Cortex of kidney (tissue), 1 donor: ENCODE data around the gene SCYL2.
"Not testable (repeated sequence)": the region's sequence is repeated elsewhere in the genome, so short reads cannot be mapped to it uniquely, and the experiment has no call there.

ENCODE experiments used
- DNase-seq: peaks from one replicate; lab custom pipeline; 2025; lab: John Stamatoyannopoulos, UW

Gene SCYL2

GRCh38 chr12:100324498-100324897 is 57.5 kb downstream of the SCYL2 start:
- DNase-seq: no peak

DNA sequence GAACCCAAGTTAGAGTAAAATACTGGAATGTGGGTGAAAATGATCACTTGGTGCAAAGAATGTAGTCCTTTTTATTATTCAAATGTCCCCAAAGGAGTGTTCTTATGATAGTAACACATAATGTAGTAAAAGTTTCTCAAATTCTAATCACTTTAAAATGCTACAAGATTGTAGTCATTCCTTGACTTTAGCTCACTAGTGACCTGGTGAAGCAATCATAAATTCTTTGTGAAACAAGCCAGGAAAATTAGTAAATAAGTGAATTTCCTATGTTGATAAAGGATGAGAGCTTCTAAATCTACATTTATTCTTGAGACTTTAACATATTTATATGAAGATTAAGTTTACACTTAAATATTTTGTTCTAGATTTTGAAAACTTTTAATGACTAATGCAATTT is 59.2 kb downstream of the SCYL2 start:
- no peak for DNase-seq

GRCh38 chr12:100329800-100330199 is 62.8 kb downstream of the SCYL2 start:
- DNase-seq: no peak

GRCh38 chr12:100331871-100332270 is 64.9 kb downstream of the SCYL2 start:
- no peak for DNase-seq

- DNase-seq: no peak
These were observed 65.9 kb downstream of the SCYL2 start for GRCh38 chr12:100332852-100333251.

DNA sequence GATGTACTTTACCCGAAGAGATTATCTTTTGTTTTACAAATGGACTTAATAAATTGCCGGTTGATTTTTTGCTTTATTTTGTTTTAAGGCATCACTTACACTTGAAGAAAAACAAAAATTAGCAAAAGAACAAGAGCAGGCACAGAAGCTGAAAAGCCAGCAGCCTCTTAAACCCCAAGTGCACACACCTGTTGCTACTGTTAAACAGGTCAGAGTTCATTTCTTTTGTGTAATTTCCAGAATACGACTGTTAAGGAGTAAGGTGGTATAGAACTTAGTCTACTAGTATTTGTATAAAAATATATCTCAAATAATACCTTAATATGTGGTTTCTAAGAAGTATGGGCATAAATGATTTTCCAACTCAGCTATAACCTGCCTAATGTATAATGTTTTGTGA is 70.3 kb downstream of the SCYL2 start:
- no peak for DNase-seq

DNA sequence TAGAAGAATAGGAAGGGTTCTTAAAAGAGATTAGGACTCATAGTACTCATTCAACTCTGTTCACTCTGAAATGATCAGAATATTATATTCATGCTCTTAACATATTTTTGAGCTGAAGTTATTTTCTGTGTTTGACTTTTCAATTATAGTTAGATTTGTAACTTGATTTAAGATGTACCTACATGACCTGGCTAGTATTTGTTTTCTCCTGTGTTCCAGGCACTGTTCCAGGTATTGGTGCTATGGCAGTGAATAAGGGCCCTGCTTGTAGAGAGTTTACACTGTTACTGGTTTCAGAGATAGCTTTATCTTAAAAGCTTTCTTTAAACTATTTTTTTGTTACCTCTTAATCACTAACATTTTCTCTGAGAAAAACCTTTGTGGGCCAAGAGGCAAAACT is 70.8 kb downstream of the SCYL2 start:
- DNase-seq: no peak

DNA sequence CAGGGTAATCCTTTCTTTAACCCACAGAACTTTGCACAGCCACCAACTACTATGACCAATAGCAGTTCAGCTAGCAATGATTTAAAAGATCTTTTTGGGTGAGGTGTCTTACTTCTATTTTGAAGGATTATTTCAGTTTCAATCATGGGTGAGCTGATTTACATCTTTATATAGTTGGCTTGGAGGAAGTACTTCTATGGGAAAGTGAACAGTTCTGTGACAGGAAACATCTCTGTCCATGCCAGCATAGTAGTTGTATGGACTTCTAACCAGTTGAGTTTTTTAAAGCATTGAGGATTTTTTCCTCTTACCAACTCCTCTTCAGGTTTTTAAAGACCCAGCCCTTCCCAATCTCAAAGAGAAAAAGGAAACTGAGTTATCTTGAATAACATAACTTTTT is 72.1 kb downstream of the SCYL2 start:
- DNase-seq: no peak

DNA sequence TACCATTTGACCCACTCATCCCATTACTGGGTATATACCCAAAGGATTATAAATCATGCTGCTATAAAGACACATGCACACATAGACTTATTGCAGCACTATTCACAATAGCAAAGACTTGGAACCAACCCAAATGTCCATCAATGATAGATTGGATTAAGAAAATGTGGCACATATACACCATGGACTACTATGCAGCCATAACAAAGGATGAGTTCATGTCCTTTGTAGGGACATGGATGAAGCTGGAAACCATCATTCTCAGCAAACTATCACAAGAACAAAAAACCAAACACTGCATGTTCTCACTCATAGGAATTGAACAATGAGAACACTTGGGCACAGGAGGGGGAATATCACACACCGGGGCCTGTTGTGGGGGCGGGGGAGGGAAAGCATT is 75.9 kb downstream of the SCYL2 start:
- DNase-seq: not testable (repeated sequence)

- not testable (repeated sequence) for DNase-seq
These were observed 77.4 kb downstream of the SCYL2 start for GRCh38 chr12:100344351-100344750.

- no peak for DNase-seq
These were observed 78.2 kb downstream of the SCYL2 start for GRCh38 chr12:100345020-100345767.

DNA sequence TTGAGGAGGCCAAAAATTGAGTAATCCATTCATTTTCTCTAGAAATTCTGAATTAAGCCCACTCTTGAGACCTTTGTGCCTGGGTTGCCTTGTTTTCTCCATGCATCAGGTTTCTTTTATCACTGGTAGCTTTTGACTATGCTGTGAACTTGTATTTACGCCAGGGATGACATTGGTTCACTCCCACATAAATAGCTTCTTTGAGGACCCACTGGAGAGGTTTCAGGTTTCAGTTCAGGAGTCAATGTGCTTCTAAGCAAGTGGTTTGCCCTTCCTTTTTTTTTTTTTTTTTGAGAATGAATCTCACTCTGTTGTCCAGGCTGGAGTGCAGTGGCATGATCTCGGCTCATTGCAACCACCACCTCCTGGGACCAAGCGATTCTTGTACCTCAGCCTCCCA is 79.7 kb downstream of the SCYL2 start:
- no peak for DNase-seq

- DNase-seq: no peak
These were observed 81.9 kb downstream of the SCYL2 start for GRCh38 chr12:100348657-100349454.

GRCh38 chr12:100356644-100357223 is 89.8 kb downstream of the SCYL2 start, which contains the start of gene SLC17A8:
SLC17A8 (plus strand) TSS chr12:100357074; CDS start chr12:100357392, 318 bp downstream.
- DNase-seq: no peak

GRCh38 chr12:100359248-100359647 is 92.3 kb downstream of the SCYL2 start:
- DNase-seq: no peak

DNA sequence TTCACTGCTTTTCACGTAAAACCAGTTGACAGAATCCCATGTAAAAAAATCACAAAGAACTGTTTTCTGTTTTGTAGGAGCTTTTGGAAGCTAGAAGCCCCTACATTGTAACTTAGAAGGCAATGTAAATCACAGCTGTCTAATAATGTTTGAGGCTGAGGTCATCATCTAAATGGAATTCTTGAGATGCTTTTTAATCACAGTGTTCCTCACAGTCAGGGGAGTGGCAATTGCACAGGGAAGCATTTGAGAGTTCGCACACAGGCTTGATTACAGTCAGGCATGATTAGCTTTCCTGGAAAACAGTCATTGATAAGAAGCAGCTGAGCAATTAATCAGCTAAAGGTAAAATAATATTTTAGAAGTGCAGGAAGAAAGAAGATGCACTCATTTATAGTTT is 92.8 kb downstream of the SCYL2 start:
- no peak for DNase-seq

DNA sequence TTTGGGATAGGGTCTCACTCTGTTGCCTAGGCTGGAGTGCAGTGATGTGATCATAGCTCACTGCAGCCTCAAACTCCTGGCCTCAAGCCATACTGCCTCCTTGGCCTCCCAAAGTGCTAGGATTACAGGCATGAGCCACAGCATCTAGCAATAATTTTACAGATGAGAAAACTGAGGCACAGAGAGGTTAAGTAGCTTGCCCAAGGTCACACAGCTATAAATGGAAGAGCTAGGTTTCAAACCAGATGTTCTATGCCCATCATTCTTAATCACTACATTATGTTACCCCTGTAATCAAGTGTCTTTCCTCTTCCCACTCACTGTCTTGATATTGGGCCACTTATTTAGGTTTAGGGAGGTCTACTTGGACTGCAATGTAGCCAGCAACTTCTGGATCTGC is 93.5 kb downstream of the SCYL2 start:
- no peak for DNase-seq

- DNase-seq: no peak
These were observed 97.3 kb downstream of the SCYL2 start for GRCh38 chr12:100364324-100364723.

- DNase-seq: no peak
These were observed 98.4 kb downstream of the SCYL2 start for GRCh38 chr12:100365411-100365810.

GRCh38 chr12:100368066-100368465 is 101.1 kb downstream of the SCYL2 start:
- no peak for DNase-seq

- DNase-seq: no peak
These were observed 104.2 kb downstream of the SCYL2 start for GRCh38 chr12:100371146-100371545.

DNA sequence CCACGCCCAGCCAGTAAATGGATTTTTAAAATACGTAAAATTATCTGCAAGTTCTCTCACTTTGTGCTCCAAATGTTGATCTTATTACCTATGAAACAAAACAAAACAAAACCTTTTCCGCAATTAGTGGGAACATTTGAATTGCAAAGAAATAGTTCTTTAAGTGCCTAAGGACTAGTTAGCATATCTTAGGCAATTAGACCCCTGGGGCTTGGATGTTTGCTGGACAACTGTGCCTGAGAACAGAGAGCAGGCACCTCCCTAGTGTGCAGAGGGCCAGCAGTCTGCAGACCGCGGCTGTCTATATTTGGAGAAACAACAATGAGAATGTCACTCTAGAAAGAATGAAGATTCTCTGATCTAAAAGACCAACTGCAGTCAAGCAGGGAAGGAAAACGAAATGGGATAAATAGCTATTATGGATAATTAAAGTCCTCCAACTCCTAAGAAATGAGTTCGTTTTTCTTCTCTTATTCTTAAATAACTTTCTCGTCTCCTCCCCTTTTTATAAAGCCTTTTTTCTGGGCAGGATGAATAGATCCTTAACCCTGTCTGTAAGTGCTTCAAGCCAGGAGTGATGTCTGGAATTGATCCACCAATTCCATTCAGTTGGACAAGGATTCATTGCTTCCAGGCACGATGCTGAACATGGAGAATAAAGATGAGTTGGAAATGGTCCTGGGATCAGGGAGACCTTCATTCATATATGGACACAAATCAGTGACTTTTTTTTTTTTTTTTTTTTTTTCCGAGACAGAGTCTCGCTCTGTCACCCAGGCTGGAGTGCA is 106.1 kb downstream of the SCYL2 start:
- no peak for DNase-seq
